ENCODE measurements around the gene TM9SF3.

DNA sequence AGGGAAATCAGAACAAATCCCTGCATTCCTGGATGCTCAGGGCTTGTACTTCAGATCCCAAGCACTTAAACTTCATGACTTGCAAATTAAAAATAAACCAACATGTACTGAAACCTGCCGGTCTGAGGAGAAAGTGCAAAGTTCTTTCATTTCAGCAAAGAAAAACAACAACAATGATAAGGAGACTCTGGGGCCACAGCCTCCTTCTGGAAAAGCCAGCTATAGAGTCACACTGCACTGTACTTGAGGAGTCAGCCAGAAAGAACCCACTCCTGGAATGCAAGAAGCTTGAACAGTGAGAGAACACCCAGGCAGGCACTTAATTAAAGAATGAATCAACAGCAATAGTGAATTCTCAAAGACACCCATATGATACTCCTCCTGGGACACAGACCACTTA is 49.7 kb upstream of the TM9SF3 start:
- TF ChIP-seq CTCF (conservative IDR thresholded peaks at IDR 0.05 in 1 of 2, IDR thresholded peaks at IDR 0.05 in 1 of 2; ENCODE audit: low read depth in 1 of 2, low read length in 2 of 2): no peak
- TF ChIP-seq EZH2 (IDR thresholded peaks at IDR 0.05; ENCODE audit: low read length, missing control alignments): no peak
